ENCODE results near the gene LENEP.

- TF ChIP-seq CTCF (IDR thresholded peaks at IDR 0.05), result no peak
- no peak for TF ChIP-seq POLR2A (IDR thresholded peaks at IDR 0.05)
Observed at GRCh38 chr1:154982341-154982740, 11.0 kb upstream of the LENEP start.

All from heart left ventricle (tissue), 13 donors.